ENCODE data around the gene REV1. TPM values are rescaled to one million over a fixed set of nuclear protein-coding genes. Genes with fewer than 3 reads are reported as not detected.
"Not testable (repeated sequence)": the region's sequence is repeated elsewhere in the genome, so short reads cannot be mapped to it uniquely, and the experiment has no call there.

The REV1 gene
- polyA plus RNA-seq, 3 donors = 5.9 to 18.5 (median 11.8) TPM

- 0 to 1% (median 1%) methylated on average over 58 to 91 of the region's 95 CpGs for WGBS, 3 donors
- H3K27ac ChIP-seq (ENCODE audit: low read depth, low read length) = peak overlapping the region; percentile 96
These were observed 605 bp downstream of the REV1 start for GRCh38 chr2:99489063-99489760.

GRCh38 chr2:99488539-99489062 lies 1.2 kb downstream of the REV1 start:
- WGBS, 3 donors = 1 to 4% (median 2%) methylated on average over 8 of the region's 8 CpGs
- peak overlapping the region; percentile 96 for H3K27ac ChIP-seq (ENCODE audit: low read depth, low read length)

GRCh38 chr2:99487906-99488305 lies 1.9 kb downstream of the REV1 start:
- 55 to 63% methylated on average over 4 of the region's 4 CpGs; no CpG with 5 or more reads in 1 of the 3 donors for WGBS, 3 donors
- no peak overlapping the region for H3K27ac ChIP-seq (ENCODE audit: low read depth, low read length)

GRCh38 chr2:99485824-99486223 lies 4.0 kb downstream of the REV1 start:
- no peak overlapping the region for H3K27ac ChIP-seq (ENCODE audit: low read depth, low read length)
- 89 to 93% (median 91%) methylated on average over 4 of the region's 4 CpGs for WGBS, 3 donors

- H3K27ac ChIP-seq (ENCODE audit: low read depth, low read length) = no peak overlapping the region
- 72 to 76% (median 75%) methylated on average over 3 of the region's 3 CpGs for WGBS, 3 donors
These were observed 4.4 kb downstream of the REV1 start for GRCh38 chr2:99485411-99485810.

GRCh38 chr2:99484205-99484604 lies 5.6 kb downstream of the REV1 start:
- H3K27ac ChIP-seq (ENCODE audit: low read depth, low read length) = no peak overlapping the region
- 79 to 91% (median 85%) methylated on average over 2 of the region's 2 CpGs for WGBS, 3 donors

- no peak overlapping the region for H3K27ac ChIP-seq (ENCODE audit: low read depth, low read length)
- 46 to 71% (median 52%) methylated on average over 1 of the region's 1 CpG for WGBS, 3 donors
These were observed 7.9 kb downstream of the REV1 start for GRCh38 chr2:99481941-99482340.

GRCh38 chr2:99481527-99481926 lies 8.3 kb downstream of the REV1 start:
- WGBS, 3 donors = 96 to 100% (median 97%) methylated on average over 2 of the region's 2 CpGs
- no peak overlapping the region for H3K27ac ChIP-seq (ENCODE audit: low read depth, low read length)

GRCh38 chr2:99480390-99480789 lies 9.4 kb downstream of the REV1 start:
- 64 to 81% (median 72%) methylated on average over 1 of the region's 1 CpG for WGBS, 3 donors
- H3K27ac ChIP-seq (ENCODE audit: low read depth, low read length) = no peak overlapping the region

- 72 to 82% (median 77%) methylated on average over 5 of the region's 5 CpGs for WGBS, 3 donors
- H3K27ac ChIP-seq (ENCODE audit: low read depth, low read length) = no peak overlapping the region
These were observed 11.2 kb downstream of the REV1 start for GRCh38 chr2:99478632-99479031.

GRCh38 chr2:99477054-99477453 lies 12.8 kb downstream of the REV1 start:
- WGBS, 3 donors = 93 to 96% (median 95%) methylated on average over 6 of the region's 6 CpGs
- H3K27ac ChIP-seq (ENCODE audit: low read depth, low read length) = no peak overlapping the region

- no peak overlapping the region for H3K27ac ChIP-seq (ENCODE audit: low read depth, low read length)
- 70 to 91% (median 79%) methylated on average over 3 of the region's 3 CpGs for WGBS, 3 donors
These were observed 13.2 kb downstream of the REV1 start for GRCh38 chr2:99476629-99477028.

GRCh38 chr2:99475095-99475494 lies 14.7 kb downstream of the REV1 start:
- 79 to 85% (median 81%) methylated on average over 4 of the region's 4 CpGs for WGBS, 3 donors
- H3K27ac ChIP-seq (ENCODE audit: low read depth, low read length) = not testable (repeated sequence)

GRCh38 chr2:99473518-99474083 lies 16.2 kb downstream of the REV1 start:
- H3K27ac ChIP-seq (ENCODE audit: low read depth, low read length) = no peak overlapping the region
- WGBS, 3 donors = 79 to 81% (median 81%) methylated on average over 2 of the region's 2 CpGs

- H3K27ac ChIP-seq (ENCODE audit: low read depth, low read length) = no peak overlapping the region
- 69 to 97% (median 83%) methylated on average over 1 of the region's 1 CpG for WGBS, 3 donors
These were observed 17.2 kb downstream of the REV1 start for GRCh38 chr2:99472600-99472960.

GRCh38 chr2:99471654-99472599 lies 17.9 kb downstream of the REV1 start:
- 76 to 79% (median 77%) methylated on average over 7 of the region's 7 CpGs for WGBS, 3 donors

GRCh38 chr2:99470957-99471356 lies 18.9 kb downstream of the REV1 start:
- H3K27ac ChIP-seq (ENCODE audit: low read depth, low read length) = no peak overlapping the region

More at GRCh38 chr2:99471654-99472599, 17.9 kb downstream of the REV1 start:
- no peak overlapping the region for H3K27ac ChIP-seq (ENCODE audit: low read depth, low read length)

- 94 to 96% (median 94%) methylated on average over 8 of the region's 8 CpGs for WGBS, 3 donors
- not testable (repeated sequence) for H3K27ac ChIP-seq (ENCODE audit: low read depth, low read length)
These were observed 19.4 kb downstream of the REV1 start for GRCh38 chr2:99470459-99470858.

- 93 to 100% (median 100%) methylated on average over 1 of the region's 1 CpG for WGBS, 3 donors
- H3K27ac ChIP-seq (ENCODE audit: low read depth, low read length) = no peak overlapping the region
These were observed 20.4 kb downstream of the REV1 start for GRCh38 chr2:99469394-99469793.

Data from adipose tissue (tissue), 3 donors.